Stomach (tissue), 4 donors: ENCODE measurements around the gene MDFI.

Source experiments
- EP300 ChIP-seq: sonication (generic); formaldehyde crosslinking; IDR thresholded peaks from one replicate; pipeline ENCODE4 v1.6.1; 2017; ENCODE audit warnings: antibody characterized with exemption
- POLR2A ChIP-seq, 4 donors: fragments of 450-650 bp; IDR thresholded peaks; one replicate each; pipeline ENCODE4 v1.6.1; 2016; ENCODE audit warnings: antibody characterized with exemption in 4 of 4, control low read depth in 2 of 4, mild to moderate bottlenecking in 1 of 4, moderate library complexity in 1 of 4
- POLR2AphosphoS5 ChIP-seq, 3 donors: sonication (generic); formaldehyde crosslinking; IDR thresholded peaks; one replicate each; pipeline ENCODE4 v1.6.1; 2016; ENCODE audit warnings: antibody characterized with exemption in 3 of 3
- TF ChIP-seq, protein P1 (sequence below), 7 experiments: fragments of 450-650 bp in 4 of 7; fragments of 200-600 bp in 3 of 7; sonication (generic) in 3 of 7; IDR thresholded peaks; one replicate each; pipeline ENCODE4 v1.5.1; 2016 to 2019; ENCODE audit warnings: antibody characterized with exemption in 7 of 7, control low read depth in 2 of 7, mild to moderate bottlenecking in 1 of 7

- TF ChIP-seq POLR2A (IDR thresholded peaks at IDR 0.05) (no peak), EP300 (no peak), POLR2AphosphoS5 (IDR thresholded peaks at IDR 0.05) (no peak)
- TF ChIP-seq, protein P1, sequence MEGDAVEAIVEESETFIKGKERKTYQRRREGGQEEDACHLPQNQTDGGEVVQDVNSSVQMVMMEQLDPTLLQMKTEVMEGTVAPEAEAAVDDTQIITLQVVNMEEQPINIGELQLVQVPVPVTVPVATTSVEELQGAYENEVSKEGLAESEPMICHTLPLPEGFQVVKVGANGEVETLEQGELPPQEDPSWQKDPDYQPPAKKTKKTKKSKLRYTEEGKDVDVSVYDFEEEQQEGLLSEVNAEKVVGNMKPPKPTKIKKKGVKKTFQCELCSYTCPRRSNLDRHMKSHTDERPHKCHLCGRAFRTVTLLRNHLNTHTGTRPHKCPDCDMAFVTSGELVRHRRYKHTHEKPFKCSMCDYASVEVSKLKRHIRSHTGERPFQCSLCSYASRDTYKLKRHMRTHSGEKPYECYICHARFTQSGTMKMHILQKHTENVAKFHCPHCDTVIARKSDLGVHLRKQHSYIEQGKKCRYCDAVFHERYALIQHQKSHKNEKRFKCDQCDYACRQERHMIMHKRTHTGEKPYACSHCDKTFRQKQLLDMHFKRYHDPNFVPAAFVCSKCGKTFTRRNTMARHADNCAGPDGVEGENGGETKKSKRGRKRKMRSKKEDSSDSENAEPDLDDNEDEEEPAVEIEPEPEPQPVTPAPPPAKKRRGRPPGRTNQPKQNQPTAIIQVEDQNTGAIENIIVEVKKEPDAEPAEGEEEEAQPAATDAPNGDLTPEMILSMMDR (IDR thresholded peaks at IDR 0.05), result no peak
Observed at GRCh38 chr6:41675992-41676391, 37.7 kb downstream of the MDFI start.
